Endometrium (tissue), 2 donors: Measurements from ENCODE around the gene GRIK1.

ENCODE experiments used
- FAIRE-seq: peaks from 2 replicates; lab custom pipeline; 2012; peaks lifted over from hg19 to GRCh38; lab: Jason Lieb, UNC
- donor health status: control.
- donor health status: control.

Gene GRIK1

DNA sequence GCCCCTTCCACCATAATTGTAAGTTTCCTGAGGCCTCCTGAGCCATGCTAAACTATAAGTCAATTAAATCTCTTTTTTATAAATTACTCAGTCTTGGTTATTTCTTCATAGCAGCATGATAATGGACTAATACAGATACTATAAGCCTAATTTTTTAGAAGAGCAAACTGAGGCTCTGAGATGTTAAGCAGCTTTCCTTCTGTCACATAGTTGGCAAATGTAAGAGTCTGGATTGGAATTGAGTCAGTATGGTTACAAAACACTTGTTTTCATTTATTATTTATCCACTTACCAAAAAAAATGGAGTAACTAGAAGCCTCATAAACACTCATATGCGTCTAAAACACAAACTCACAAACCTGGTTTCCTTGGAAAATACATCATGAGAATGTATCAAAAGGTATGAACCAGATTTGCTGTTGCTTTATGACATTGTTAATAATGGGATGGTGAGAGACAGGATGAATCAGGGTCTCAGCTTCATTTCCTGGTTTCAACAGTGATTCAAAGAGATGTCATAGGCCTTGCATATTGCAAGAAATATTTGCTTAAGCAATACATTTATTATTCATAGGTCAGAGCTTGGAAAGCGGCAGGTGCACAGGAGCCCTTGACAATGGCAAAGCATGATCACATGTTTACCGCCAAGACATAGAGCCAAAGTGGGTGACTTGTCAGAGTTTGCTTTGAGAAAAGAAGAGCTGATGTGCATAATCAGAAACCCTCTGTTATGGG is 221.5 kb downstream of the GRIK1 start:
- no peak for FAIRE-seq

DNA sequence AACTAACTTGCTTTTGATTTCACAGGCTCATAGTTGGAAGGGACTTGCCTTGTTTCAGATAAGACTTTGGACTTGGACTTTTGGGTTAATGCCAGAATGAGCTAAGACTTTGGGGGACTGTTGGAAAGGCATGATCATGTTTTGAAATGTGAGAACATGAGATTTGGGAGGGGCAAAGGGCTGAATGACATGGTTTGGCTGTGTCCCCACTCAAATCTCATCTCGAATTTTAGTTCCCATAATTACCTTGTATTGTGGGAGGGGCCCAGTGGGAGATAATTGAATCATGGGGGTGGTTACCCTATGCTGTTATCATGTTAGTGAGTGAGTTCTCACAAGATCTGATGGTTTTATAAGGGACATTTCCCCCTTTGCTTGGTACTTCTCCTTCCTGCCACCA is 222.1 kb downstream of the GRIK1 start:
- FAIRE-seq, result no peak

DNA sequence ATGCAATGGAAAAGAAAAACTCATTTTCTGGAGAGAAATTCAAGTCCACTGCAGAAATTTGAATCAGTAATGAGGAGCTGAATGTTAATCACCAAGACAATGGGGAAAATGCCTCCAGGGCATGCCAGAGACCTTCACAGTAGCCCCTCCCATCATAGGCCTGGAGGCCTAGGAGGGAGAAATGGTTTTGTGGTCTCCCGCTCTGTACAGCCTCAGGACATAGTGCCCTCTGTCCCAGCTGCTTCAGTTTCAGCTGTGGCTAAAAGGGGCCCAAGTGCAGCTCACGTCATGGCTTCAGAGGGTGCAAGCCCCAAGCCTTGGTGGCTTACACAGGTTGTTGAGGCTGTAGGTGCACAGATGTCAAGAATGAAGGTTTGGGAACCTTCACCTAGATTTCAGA is 223.0 kb downstream of the GRIK1 start:
- FAIRE-seq, result no peak

DNA sequence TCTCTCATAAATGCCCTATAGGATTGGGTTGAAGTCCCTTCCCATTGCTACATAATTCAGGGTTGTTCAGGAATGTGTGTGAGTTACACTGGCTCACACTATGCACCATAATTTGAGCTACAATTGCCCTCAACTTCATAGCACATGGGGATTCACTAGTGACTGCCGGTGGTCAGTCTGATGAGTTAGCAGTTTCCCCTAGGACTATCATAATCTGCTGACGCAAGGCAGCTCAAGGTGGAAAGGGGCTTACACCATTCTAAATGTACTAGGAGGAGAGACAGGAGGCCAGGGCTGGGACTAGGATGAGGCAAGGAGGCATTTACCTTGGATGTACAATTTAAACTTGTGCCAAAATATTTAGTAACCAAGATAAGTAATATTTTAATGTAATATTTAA is 224.7 kb downstream of the GRIK1 start:
- no peak for FAIRE-seq

DNA sequence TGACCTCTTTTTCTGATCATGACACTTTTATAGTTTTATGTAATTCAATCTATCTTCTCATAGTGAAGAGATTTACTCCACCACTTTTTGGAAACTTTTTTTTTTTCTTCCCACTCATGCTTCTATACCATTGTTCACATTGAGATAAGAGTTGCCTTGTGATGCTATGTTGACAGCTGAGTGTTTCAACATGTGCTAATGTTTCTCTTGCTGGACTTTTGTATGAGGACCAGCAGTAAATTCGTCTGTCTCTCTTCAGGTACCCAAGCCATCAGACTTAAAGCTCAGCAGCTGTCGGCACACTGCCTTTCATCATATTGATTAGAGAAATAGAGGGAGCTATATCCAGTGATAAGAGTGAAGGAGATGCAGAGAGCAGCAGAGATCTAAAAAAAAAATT is 227.0 kb downstream of the GRIK1 start:
- no peak for FAIRE-seq

DNA sequence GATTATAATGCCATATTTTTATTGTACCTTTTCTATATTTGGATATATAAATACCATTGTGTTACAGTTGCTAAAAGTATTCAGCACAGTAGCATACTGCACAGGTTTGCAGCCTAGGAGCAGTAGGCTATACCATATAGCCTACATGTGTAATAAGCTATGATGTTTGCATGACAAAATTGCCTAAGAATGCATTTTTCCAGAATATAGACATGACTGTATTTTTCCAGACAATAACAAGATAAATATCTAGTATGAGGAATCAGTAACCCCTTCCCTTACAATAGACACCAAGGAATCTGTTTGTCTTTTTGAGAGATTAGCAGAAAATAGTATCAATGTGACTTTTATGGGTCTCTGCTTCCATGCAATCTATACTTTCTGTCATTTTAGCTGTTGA is 228.6 kb downstream of the GRIK1 start:
- FAIRE-seq, result no peak

DNA sequence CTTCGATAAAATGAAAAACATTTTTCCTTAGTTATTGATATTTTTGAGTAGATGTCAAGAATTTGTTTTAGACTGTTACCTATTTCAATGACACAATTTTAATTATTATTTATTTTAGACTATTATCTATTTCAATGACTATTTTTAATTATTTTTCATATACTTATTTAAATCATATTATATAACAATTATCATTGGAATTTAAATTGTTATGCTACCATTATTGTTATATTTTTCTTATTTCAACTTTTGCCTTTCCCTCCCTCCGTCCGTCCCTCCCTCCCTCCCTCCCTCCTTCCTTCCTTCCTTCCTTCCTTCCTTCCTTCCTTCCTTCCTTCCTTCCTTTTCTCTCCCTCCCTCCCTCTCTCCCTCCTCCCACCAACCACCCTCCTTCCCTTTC is 229.3 kb downstream of the GRIK1 start:
- no peak for FAIRE-seq

DNA sequence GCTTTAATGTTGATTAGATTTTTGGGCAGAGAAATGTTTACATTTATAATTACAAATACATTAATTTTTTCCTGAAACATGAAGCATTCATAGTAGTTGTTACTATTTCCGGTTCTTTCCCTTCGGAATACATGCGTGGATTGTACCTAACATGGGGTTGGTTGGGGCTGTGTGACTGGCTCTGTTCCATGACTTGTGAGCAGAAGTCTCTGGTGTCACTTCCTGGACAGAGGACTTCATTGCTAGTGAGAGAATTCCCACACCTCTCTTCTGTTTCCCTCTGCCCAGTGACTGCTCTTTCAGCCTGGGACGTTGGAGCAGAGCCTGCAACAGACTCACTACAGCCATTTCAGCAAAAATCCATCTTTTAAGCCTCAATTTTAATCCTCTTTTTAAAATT is 231.4 kb downstream of the GRIK1 start:
- FAIRE-seq, result no peak

DNA sequence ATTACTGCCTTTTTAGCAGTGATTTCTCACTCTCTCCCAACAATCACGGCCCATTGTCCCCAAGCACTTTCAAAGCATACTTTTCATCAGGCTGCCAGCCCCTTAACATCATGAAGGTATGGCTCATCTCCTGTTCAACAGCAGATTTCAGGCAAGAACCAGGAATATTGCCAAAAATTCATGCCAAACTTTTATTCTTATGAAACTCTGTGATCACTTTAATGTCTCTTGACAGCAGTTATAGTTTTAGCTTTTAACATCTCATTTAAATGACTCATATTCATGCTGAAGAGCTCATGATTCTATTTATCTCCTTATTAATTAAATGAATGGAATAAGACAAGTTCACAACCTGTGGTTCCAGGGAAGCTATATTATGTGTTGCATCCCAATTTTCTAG is 235.1 kb downstream of the GRIK1 start:
- no peak for FAIRE-seq

DNA sequence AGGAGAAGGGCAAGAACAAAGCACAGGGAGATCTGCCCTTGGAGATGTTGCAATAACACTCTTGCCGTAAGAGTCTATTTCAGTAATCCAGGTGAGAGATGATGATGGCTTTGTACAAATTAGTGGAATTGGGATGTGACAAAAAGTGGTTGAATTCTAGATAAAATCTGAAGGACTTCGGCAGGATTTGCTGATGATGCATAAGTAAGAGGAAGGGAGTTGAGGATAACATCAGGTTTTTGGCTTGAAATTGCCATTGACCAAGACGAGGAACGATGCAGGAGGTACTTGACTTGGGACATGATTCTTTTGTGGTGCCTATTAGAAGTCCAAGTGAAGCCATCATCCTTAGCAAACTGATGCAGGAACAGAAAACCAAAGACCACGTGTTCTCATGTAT is 238.1 kb downstream of the GRIK1 start:
- FAIRE-seq, result no peak

DNA sequence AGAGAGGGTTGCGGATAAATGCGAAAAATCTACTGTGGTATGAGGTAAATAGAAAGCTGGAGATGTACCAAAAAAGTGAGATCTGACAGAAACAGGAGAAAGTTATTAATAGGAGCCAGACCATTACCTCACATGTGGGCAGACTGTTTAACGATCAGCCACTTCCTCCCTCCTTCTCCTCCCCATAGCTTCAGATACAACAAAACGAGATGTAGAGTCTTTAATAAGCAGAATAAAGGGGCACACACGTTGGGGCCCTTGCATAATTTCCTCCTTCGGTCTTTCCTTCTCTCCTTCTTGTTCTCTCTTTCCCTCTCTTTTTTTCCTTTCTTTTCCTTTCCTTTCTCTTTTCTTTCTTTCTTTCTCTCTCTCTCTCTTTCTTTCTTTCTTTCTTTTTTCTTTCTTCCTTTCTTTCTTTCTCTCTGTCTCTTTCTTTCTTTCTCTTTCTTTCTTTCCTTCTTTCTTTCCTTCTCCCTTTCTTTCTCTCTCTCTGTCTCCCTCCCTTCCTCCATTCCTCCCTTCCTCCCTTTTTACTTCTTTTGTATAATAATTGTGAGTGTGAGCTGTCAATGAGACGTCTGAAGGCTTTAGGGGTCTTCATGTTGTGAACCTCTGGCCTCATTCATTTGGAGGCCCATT is 242.1 kb downstream of the GRIK1 start:
- FAIRE-seq, result no peak

DNA sequence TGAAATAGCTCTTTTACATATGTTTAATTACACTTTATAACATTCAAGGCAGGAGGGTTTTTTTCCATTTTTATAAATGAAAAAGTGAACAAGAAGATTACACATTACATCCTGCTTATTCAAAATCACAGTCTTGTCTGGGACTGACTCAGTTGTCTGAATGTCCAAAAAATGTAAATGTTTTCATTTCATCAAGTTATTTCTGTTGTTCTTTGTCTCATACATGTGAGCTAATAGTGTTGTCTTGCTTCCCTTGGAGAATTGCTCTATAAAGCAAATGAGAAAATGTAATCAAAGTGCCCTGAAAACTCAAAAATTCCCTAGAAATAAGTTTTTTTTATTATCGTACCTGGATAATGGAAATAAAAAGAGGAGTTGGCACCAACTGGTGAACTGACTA is 242.9 kb downstream of the GRIK1 start:
- FAIRE-seq, result no peak

DNA sequence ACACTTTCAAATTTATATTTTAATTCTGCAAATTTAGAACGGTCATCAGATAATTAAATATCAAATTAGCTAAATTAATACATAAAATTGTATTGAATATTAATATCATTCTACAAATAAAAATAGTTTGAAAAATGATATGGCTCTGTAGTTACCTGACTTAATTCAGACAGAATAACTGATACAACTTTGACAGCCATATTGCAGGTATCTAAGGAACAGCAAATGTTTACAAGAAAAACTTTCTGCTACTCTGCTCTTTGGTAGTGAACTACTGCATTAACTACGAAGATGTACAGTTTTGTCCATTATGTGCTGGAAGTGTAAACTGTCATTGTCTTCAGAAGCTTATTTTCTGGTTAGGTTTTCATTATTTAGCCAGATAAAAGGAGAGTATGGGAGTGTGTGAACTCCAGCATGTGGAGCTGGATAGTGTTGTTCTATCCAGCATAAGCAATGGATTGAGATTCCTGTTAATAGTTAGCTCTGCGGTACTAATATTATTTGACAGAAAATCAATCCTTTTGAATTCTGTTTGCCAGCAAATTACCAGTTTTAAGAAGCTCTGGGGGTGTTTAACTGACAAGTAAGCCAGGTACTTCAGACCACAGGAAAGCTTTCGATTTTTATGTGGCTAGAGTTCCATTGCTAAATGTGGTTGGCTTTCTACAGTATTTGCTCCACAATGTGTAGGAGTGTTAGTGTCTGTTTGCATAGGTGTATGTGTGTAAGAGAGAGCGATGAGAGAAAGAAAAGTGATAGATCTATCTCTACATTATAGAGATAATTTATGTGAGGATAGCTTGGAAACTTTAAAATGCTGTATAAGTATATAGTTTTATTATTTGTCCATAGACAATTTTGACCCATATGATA is 247.9 kb downstream of the GRIK1 start:
- no peak for FAIRE-seq

DNA sequence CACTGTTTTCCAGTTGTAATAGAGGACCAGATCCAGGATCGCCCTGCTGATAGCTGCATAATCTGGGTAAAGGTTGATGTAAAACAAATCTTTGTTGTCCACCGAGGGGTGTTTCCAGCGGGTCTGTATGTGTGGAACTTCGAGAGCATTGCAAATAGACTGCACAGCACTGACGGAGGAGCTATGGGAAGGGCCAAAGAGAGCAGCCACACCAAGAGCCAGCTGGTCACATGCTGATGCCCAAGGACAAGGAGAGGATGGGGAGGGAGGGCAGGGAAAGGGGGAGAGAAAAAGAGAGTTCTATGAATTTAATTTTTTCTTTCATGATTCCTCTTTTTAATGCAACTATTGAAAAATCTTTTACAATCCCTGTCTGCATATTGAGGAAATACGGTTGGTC is 250.0 kb downstream of the GRIK1 start:
- no peak for FAIRE-seq

DNA sequence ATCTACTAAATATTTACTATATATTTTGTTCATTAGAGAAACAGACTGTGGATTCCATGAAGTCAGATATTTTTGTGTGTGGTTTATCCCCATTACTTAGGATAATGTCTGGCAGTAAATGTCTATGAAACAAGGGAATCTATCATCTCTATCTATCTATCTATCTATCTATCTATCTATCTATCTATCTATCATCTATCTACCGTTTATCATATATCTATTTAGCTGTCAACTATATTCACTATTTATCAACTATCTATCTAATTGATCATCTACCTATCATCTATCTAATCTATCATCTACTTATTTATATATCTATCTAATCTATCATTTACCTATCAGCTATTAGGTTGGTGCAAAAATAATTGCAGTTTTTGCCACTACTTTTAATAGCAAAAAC is 255.7 kb downstream of the GRIK1 start:
- no peak for FAIRE-seq

DNA sequence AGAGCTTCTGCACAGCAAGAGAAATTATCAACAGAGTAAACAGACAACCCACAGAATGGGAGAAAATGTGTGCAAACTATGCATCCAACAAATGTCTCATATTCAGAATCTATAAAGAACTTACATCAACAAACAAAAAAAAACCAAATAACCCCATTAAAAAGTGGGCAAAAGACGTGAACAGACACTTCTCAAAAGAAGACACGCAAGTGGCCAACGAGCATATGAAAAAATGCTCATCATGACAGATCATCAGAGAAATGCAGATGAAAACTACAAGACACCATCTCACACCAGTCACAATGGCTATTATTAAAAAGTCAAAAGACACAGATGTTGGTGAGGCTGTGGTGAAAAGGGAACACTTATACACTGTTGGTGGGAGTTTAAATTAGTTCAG is 257.0 kb downstream of the GRIK1 start:
- no peak for FAIRE-seq

DNA sequence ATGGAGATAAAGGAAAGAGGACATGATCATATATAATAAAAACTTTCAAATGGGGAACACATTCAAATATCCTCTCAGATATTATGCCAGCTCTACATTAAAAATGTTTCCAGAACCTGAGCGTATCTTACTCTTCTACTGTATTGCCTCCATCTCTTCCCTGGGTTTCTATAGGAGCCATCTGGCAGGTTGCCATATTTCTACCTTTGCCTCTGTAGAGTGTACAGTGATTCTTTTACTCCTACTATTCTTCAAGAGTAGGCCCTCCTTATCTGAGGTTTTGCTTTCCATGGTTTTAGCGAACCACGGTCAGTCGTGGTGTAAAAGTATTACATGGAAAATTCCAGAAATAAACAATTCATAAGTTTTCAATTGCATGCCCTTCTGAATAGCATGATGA is 259.5 kb downstream of the GRIK1 start:
- FAIRE-seq, result no peak

DNA sequence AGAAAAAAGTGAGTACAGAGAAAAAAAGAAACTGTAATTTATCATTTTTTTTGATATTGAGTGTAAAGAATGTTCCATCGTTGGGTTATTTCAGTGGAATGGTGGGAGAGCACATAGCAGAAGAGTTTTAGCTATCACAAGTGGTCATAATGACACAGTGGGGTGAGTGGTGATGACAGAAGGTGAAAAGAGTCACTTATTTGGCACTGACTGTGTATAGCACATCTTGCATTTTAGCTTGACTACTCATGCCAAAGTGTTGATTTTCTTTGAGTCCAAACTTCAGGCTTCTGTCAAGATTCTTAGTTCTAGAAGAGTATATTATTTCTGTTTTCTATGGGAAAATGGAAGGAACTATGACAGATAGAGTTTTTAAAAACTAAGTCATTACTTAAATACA is 261.2 kb downstream of the GRIK1 start:
- FAIRE-seq, result no peak

DNA sequence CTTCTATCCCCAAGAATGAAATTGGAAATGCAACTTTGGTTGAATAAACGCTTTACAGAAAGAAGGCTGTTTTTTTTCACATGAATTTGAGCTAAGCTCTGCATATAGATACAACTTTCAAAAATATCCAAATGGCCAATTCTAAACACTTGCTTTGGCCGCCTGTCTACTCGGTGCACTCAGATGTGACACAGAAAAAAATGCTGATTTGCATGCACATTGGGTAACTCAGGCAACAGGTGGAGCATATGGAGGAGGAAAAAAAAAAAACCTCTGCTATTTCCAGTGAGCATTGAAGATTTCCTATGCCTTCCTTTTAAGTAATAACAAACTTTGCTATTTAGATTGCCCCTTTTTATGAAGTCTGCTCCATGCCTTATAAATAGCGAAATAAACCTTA is 262.5 kb downstream of the GRIK1 start:
- FAIRE-seq, result no peak

DNA sequence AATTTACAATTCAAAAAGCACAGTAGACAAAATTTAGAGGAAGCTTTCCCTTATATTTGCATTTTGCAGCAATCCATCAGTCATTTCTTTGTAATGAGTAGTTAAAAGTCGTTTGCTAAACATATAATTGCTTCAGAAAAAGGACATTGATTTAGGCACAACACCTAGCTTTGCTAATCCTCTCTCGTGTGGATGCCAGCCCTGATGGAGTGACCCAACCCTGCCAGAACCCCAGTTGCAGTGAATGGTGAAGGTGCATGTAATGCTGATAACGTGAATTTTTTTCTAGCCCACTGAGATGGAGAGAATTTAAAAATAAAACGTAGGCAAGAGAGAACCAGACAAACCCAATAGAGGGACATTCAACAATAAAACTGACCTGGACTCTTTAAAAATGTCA is 263.4 kb downstream of the GRIK1 start:
- FAIRE-seq, result no peak

DNA sequence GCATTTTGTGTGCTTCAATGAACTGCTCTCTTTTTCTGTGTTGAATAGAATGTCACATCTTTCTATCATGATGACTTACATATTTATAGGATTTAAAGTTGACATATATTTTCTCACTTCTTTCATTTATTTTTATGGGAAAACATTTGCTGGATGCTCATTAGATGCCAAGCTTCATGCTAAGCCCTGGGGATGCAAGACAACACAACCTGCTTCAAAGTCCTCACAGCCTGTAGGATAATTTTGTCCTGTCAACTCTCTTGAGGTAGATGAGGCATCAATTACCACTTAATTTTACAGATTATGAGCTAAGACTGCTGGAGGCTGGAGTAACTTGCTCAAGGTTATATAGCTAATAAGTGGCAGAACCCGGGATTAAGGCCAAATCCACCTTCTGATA is 264.3 kb downstream of the GRIK1 start:
- FAIRE-seq, result no peak

DNA sequence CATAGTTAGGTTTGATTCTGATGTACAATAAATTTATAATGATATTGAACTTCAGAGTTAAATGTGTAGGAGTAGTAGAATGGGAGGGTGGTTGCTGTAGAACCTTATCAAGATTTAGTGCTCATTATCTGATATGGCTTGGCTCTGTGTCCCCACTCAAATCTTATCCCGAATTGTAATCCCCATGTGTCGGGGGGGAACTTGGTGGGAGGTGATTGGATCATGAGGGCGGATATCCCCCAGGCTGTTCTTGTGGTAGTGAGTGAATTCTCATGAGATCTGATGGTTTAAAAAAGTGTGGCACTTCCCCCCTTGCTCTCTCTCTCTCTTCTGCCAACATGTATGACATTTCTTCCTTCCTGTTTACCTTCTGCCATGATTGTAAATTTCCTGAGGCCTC is 265.5 kb downstream of the GRIK1 start:
- FAIRE-seq, result no peak

DNA sequence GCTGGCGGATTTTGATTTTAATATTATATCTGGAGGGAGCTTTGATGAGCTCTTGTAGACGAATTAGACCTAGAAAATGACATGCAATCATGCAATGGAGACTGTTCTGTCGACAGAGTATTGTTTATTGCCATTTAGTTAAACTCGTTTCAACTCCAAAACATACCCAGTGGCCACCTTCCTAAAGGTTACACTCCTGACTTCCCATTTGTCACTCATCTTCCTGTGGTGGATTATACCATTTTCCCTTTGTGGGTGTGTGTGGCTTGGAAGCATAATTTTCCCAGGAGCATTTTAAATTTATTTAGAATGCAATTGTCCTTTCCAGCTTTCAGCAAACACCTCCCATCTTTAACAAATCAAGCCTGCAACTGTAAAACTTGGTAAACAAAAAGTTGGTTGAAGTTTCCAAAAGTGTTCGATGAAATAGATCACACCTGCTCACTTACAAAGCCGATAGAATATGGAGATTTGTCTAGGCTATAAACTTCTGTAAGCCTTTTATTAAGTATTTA is 266.6 kb downstream of the GRIK1 start:
- FAIRE-seq, result no peak
